Measurements from ENCODE around the gene MYBPH.

GRCh38 chr1:203190949-203191348 is 15.3 kb upstream of the MYBPH start:
- TF ChIP-seq CTCF (IDR thresholded peaks at IDR 0.05; ENCODE audit: insufficient read depth, low read depth, low read length) (no peak), EZH2 (IDR thresholded peaks at IDR 0.05; ENCODE audit: insufficient read depth, low read length) (no peak)

All from astrocyte (in vitro differentiated cells and primary cell).